ENCODE measurements around the gene LRRC59. TPM values are rescaled to one million over a fixed set of nuclear protein-coding genes. Genes with fewer than 3 reads are reported as not detected.

LRRC59 gene
- total RNA-seq, 1 donor from 2014 or later = 73.9 TPM

DNA sequence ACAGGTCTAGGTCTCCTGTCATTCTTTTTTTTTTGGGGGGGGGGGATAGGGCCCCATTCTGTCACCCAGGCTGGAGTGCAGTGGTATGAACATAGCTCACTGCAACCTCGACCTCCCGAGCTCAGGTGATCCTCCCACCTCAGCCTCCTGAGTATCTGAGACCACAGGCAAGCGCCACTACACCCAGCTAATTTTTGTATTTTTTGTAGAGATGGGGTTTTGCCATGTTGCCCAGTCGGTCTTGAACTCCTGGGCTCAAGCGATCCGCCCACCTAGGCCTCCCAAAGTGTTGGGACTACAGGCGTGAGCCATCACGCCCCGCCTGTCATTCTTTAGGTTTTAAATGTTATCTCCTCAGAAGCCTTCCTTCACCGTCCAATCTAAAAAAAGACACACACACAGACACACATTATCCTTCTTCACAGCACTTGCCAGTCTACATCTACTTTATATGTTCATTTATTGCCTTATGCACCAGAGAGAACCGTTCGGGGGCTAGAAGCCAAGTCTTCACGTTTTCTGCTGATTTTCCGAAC lies 25.0 kb downstream of the LRRC59 start:
- no peaks in the 10 kb centered on the region for H3K36me3 Mint-ChIP-seq (ENCODE audit: unreplicated experiment)
- TF ChIP-seq, protein P1, sequence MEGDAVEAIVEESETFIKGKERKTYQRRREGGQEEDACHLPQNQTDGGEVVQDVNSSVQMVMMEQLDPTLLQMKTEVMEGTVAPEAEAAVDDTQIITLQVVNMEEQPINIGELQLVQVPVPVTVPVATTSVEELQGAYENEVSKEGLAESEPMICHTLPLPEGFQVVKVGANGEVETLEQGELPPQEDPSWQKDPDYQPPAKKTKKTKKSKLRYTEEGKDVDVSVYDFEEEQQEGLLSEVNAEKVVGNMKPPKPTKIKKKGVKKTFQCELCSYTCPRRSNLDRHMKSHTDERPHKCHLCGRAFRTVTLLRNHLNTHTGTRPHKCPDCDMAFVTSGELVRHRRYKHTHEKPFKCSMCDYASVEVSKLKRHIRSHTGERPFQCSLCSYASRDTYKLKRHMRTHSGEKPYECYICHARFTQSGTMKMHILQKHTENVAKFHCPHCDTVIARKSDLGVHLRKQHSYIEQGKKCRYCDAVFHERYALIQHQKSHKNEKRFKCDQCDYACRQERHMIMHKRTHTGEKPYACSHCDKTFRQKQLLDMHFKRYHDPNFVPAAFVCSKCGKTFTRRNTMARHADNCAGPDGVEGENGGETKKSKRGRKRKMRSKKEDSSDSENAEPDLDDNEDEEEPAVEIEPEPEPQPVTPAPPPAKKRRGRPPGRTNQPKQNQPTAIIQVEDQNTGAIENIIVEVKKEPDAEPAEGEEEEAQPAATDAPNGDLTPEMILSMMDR (IDR thresholded peaks at IDR 0.05; ENCODE audit: partially characterized antibody, unreplicated experiment) = no peak
- H3K9me3 Mint-ChIP-seq (ENCODE audit: unreplicated experiment) = peaks cover 8% of the 10 kb centered on the region
- peak overlapping the region; percentile 99 for H3K27ac Mint-ChIP-seq (ENCODE audit: unreplicated experiment)
- DNase-seq = no peak
- peaks cover 5% of the 10 kb centered on the region for H3K27me3 Mint-ChIP-seq (ENCODE audit: unreplicated experiment)
- peak overlapping the region; percentile 100 for H3K4me3 Mint-ChIP-seq (ENCODE audit: unreplicated experiment)
- H3K4me1 Mint-ChIP-seq (ENCODE audit: low read depth, unreplicated experiment) = peaks cover 12% of the 10 kb centered on the region

DNA sequence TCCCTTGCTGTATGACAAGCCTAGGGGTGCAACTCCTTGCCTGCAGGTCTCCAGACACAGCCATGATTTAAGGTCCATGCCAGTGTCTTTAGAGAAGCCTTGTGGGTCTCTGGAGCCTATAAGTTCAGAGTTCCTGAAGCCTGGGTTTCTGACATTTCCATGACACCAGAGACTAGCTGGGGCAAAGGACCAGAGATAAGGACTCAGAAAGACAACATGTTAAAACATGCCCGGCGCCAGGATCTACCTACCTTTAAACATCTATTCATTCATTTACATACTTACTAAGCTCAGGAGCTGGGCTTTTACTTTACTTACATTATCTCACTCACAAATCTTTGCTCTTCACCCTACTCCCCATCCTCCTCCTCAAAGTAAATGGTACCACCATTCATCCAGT lies 25.8 kb downstream of the LRRC59 start:
- H3K27me3 Mint-ChIP-seq (ENCODE audit: unreplicated experiment) = peaks cover 5% of the 10 kb centered on the region

GRCh38 chr17:50370052-50370451 lies 27.3 kb downstream of the LRRC59 start:
- no peak for DNase-seq
- Mint-ChIP-seq H3K36me3 (ENCODE audit: unreplicated experiment) (no peaks in the 10 kb centered on the region), H3K4me3 (ENCODE audit: unreplicated experiment) (no peak overlapping the region), H3K9me3 (ENCODE audit: unreplicated experiment) (peaks cover 8% of the 10 kb centered on the region), H3K27ac (ENCODE audit: unreplicated experiment) (no peak overlapping the region), H3K4me1 (ENCODE audit: low read depth, unreplicated experiment) (peaks cover 25% of the 10 kb centered on the region), H3K27me3 (ENCODE audit: unreplicated experiment) (peaks cover 5% of the 10 kb centered on the region)
- TF ChIP-seq, protein P1 (IDR thresholded peaks at IDR 0.05; ENCODE audit: partially characterized antibody, unreplicated experiment) = no peak

More for the DNA sequence above, 25.8 kb downstream of the LRRC59 start:
- Mint-ChIP-seq H3K27ac (ENCODE audit: unreplicated experiment) (peak overlapping the region; percentile 9), H3K4me3 (ENCODE audit: unreplicated experiment) (peak overlapping the region; percentile 100), H3K36me3 (ENCODE audit: unreplicated experiment) (no peaks in the 10 kb centered on the region), H3K9me3 (ENCODE audit: unreplicated experiment) (peaks cover 8% of the 10 kb centered on the region), H3K4me1 (ENCODE audit: low read depth, unreplicated experiment) (peaks cover 15% of the 10 kb centered on the region)
- DNase-seq = no peak
- TF ChIP-seq, protein P1 (IDR thresholded peaks at IDR 0.05; ENCODE audit: partially characterized antibody, unreplicated experiment) = no peak

GRCh38 chr17:50367401-50367800 lies 29.9 kb downstream of the LRRC59 start:
- no peak overlapping the region for H3K27ac Mint-ChIP-seq (ENCODE audit: unreplicated experiment)
- no peak overlapping the region for H3K4me3 Mint-ChIP-seq (ENCODE audit: unreplicated experiment)
- H3K36me3 Mint-ChIP-seq (ENCODE audit: unreplicated experiment) = no peaks in the 10 kb centered on the region
- H3K4me1 Mint-ChIP-seq (ENCODE audit: low read depth, unreplicated experiment) = peaks cover 40% of the 10 kb centered on the region
- TF ChIP-seq, protein P1 (IDR thresholded peaks at IDR 0.05; ENCODE audit: partially characterized antibody, unreplicated experiment) = no peak
- DNase-seq = no peak
- peaks cover 3% of the 10 kb centered on the region for H3K27me3 Mint-ChIP-seq (ENCODE audit: unreplicated experiment)
- H3K9me3 Mint-ChIP-seq (ENCODE audit: unreplicated experiment) = peaks cover 5% of the 10 kb centered on the region

DNA sequence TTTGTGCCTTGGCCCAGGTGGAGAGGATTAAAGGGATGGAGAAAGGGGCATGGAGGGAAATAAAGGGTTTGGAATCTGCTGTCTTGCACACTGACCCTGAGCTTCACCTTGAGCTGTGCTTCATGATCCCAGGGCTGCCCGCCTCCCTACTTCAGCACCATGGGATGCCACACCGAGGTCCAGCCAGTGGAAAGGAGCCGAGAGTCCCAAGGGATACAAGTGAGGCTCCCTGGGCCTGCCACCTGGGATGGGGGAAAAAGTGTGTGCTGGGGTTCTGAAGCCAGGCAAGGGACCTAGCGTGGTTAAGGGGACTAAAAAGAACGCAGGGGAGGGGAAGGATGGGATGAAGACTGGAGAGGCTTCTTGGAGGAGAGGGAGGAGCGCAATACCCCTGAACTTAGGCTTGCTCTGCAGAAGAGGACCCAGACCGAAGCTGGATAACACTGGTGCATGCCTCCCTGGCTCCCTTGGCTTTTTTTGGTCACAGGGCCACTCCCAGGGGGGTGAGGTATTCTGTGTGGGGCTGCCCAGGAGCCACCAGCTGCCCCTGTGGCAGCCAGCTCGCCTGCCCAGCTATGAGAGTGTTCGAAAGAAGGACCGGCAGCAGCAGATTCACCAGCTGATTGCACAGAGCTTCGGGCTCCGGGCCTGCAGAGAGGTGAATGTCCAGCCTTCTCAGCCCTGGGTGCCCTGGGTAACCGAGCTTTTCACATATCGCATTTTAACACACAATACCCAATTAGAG lies 31.5 kb downstream of the LRRC59 start:
- Mint-ChIP-seq H3K4me1 (ENCODE audit: low read depth, unreplicated experiment) (peaks cover 35% of the 10 kb centered on the region), H3K4me3 (ENCODE audit: unreplicated experiment) (peak overlapping the region; percentile 78), H3K27me3 (ENCODE audit: unreplicated experiment) (peaks cover 3% of the 10 kb centered on the region), H3K27ac (ENCODE audit: unreplicated experiment) (peak overlapping the region; percentile 97), H3K9me3 (ENCODE audit: unreplicated experiment) (peaks cover 9% of the 10 kb centered on the region), H3K36me3 (ENCODE audit: unreplicated experiment) (no peaks in the 10 kb centered on the region)
- DNase-seq = no peak
- TF ChIP-seq, protein P1 (IDR thresholded peaks at IDR 0.05; ENCODE audit: partially characterized antibody, unreplicated experiment) = no peak
